Esophagus muscularis mucosa (tissue), 3 donors: ENCODE results near the gene IPPK.

ENCODE experiments used
- CTCF ChIP-seq, 3 experiments: fragments of 200-600 bp in 2 of 3; fragments of 450-650 bp in 1 of 3; sonication (generic) in 2 of 3; IDR thresholded peaks; one replicate each; pipeline ENCODE4 v1.5.1; 2017 to 2019; ENCODE audit warnings: antibody characterized with exemption in 3 of 3, mild to moderate bottlenecking in 2 of 3, moderate library complexity in 1 of 3
- POLR2A ChIP-seq: fragments of 450-650 bp; IDR thresholded peaks from one replicate; pipeline ENCODE4 v1.6.1; 2017; ENCODE audit warnings: antibody characterized with exemption, moderate library complexity, mild to moderate bottlenecking, low read depth

DNA sequence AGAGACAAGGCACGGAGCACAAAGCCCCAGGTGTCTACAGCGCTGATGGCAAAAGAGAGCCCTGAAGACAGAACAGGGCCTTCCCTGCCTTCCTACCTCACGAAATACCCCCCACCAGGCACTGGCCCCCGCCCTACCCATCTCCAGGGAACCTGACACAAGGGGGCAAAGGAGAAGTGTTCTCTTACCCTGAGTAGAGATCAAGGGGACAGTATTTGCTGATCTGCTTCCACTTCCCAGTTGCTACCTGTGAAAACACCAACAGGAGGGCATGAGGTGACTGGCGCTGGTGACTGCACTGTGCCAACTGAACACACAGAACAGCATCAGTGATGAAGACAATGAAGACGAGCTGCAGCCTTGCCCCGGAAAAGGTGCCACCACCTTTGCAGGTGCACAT lies 27.4 kb downstream of the IPPK start:
- TF ChIP-seq CTCF (IDR thresholded peaks at IDR 0.05), result no peak
- no peak for TF ChIP-seq POLR2A
